Measurements from ENCODE around the gene ACAN. TPM values are rescaled to one million over a fixed set of nuclear protein-coding genes. Genes with fewer than 3 reads are reported as not detected.

Gene ACAN
- total and polyA plus RNA-seq, 9 of the 15 experiments (the other 6 are each of a cell fraction or from before 2014, with no cell fraction given) = not detected

GRCh38 chr15:88902221-88902835 is 99.1 kb downstream of the ACAN start:
- intact Hi-C loops (cut with micrococcal nuclease) (no loop called here), in situ Hi-C loops (cut with MboI) (no loop called here)
- H2AFZ ChIP-seq (ENCODE audit: low read depth, low read length) = no peak overlapping the region
- no TSS peak for BruUV-seq (replicated peaks)
- peaks cover 14 to 29% of the 10 kb centered on the region in 2 experiments; a peak in 4 of 5 replicates for H3K4me1 ChIP-seq (replicated peaks in 1 of 2; ENCODE audit: control insufficient read depth in 2 of 2, insufficient read depth in 2 of 2, low read length in 2 of 2)
- peaks cover 76% of the 10 kb centered on the region for H3K36me3 ChIP-seq (ENCODE audit: control insufficient read depth, insufficient read depth, low read length)
- TF ChIP-seq, protein P1, sequence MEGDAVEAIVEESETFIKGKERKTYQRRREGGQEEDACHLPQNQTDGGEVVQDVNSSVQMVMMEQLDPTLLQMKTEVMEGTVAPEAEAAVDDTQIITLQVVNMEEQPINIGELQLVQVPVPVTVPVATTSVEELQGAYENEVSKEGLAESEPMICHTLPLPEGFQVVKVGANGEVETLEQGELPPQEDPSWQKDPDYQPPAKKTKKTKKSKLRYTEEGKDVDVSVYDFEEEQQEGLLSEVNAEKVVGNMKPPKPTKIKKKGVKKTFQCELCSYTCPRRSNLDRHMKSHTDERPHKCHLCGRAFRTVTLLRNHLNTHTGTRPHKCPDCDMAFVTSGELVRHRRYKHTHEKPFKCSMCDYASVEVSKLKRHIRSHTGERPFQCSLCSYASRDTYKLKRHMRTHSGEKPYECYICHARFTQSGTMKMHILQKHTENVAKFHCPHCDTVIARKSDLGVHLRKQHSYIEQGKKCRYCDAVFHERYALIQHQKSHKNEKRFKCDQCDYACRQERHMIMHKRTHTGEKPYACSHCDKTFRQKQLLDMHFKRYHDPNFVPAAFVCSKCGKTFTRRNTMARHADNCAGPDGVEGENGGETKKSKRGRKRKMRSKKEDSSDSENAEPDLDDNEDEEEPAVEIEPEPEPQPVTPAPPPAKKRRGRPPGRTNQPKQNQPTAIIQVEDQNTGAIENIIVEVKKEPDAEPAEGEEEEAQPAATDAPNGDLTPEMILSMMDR (IDR thresholded peaks at IDR 0.05 in 2 of 3, conservative IDR thresholded peaks at IDR 0.05 in 1 of 3; ENCODE audit: insufficient read depth in 2 of 3, low read depth in 1 of 3, low read length in 3 of 3) = no peak
- TF ChIP-seq KLF6 (CRISPR knock-in tag; IDR thresholded peaks at IDR 0.05; ENCODE audit: borderline replicate concordance) (no peak), ZNF311 (CRISPR knock-in tag; IDR thresholded peaks at IDR 0.05) (no peak), TRIM24 (IDR thresholded peaks at IDR 0.05) (no peak), TSHZ1 (CRISPR knock-in tag; IDR thresholded peaks at IDR 0.05) (no peak), STAT5B (CRISPR knock-in tag; IDR thresholded peaks at IDR 0.05) (no peak), RBM17 (IDR thresholded peaks at IDR 0.05; ENCODE audit: borderline replicate concordance, low read depth, low read length) (no peak), FOXJ2 (tag; IDR thresholded peaks at IDR 0.05) (no peak), HOXB6 (CRISPR knock-in tag; IDR thresholded peaks at IDR 0.05; ENCODE audit: borderline replicate concordance) (no peak), PTBP1 (IDR thresholded peaks at IDR 0.05; ENCODE audit: low read depth, low read length) (no peak), ZNF224 (CRISPR knock-in tag; IDR thresholded peaks at IDR 0.05) (no peak), ZNF696 (CRISPR knock-in tag; conservative IDR thresholded peaks at IDR 0.05) (no peak)
- TF ChIP-seq, protein P2, sequence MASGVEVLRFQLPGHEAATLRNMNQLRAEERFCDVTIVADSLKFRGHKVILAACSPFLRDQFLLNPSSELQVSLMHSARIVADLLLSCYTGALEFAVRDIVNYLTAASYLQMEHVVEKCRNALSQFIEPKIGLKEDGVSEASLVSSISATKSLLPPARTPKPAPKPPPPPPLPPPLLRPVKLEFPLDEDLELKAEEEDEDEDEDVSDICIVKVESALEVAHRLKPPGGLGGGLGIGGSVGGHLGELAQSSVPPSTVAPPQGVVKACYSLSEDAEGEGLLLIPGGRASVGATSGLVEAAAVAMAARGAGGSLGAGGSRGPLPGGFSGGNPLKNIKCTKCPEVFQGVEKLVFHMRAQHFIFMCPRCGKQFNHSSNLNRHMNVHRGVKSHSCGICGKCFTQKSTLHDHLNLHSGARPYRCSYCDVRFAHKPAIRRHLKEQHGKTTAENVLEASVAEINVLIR (CRISPR knock-in tag; IDR thresholded peaks at IDR 0.05) = no peak
- DNase-seq (ENCODE audit: extremely low read depth in 1 of 4, low spot score in 3 of 4) (no peak), FAIRE-seq (no peak), ATAC-seq (no peak)
- H3K27ac ChIP-seq (ENCODE audit: extremely low read depth, low read depth, low read length) = no peak overlapping the region
- H3K4me3 ChIP-seq = no peak overlapping the region
- WGBS (ENCODE audit: insufficient coverage, low coverage, missing lambda C conversion rate) = 89% methylated on average over 6 of the region's 6 CpGs
- no peak overlapping the region; a peak in 1 of 4 replicates for H3K9ac ChIP-seq (ENCODE audit: insufficient read depth in 1 of 2, low read depth in 2 of 2, low read length in 2 of 2)
- H3K27me3 ChIP-seq (ENCODE audit: control insufficient read depth in 2 of 2, insufficient read depth in 2 of 2, low read length in 2 of 2) = no peaks in the 10 kb centered on the region
- no peaks in the 10 kb centered on the region for H4K20me1 ChIP-seq (replicated peaks; ENCODE audit: control insufficient read depth, insufficient read depth, low read length)
- H3K79me2 ChIP-seq (ENCODE audit: control insufficient read depth, insufficient read depth, low read length) = peaks cover 5% of the 10 kb centered on the region; the same call in 1 of the 3 replicates
- ChIA-PET POLR2A (interaction anchor here (0.6 to 1.6 kb wide), 6 partner anchors 9 to 262 kb away, joined by 3 to 5 read pairs (median 3); no protein-coding TSS in a partner anchor), CTCF (ENCODE audit: low intra/inter-chr PET ratio) (no interaction called here)
- no peak overlapping the region for H3K4me2 ChIP-seq (ENCODE audit: insufficient read depth, low read length)
- H3K9me1 ChIP-seq (ENCODE audit: control insufficient read depth, insufficient read depth, low read length) = peaks cover 3% of the 10 kb centered on the region
- no peaks in the 10 kb centered on the region for H3K9me3 ChIP-seq (replicated peaks; ENCODE audit: control insufficient read depth, insufficient read depth, low read depth, low read length)

Measured in K562 (cell line).